ENCODE data around the gene GAR1. TPM values are rescaled to one million over a fixed set of nuclear protein-coding genes. Genes with fewer than 3 reads are reported as not detected.

The GAR1 gene
- total and polyA plus RNA-seq, 9 of the 15 experiments (the other 6 are each of a cell fraction or from before 2014, with no cell fraction given) = 35.7 to 194 (median 68.2) TPM

- Histone ChIP-seq H3K9me1 (ENCODE audit: control insufficient read depth, insufficient read depth, low read length) (no peaks in the 10 kb centered on the region), H3K9ac (ENCODE audit: insufficient read depth in 1 of 2, low read depth in 2 of 2, low read length in 2 of 2) (no peak overlapping the region), H4K20me1 (replicated peaks; ENCODE audit: control insufficient read depth, insufficient read depth, low read length) (no peaks in the 10 kb centered on the region), H3K79me2 (ENCODE audit: control insufficient read depth, insufficient read depth, low read length) (no peaks in the 10 kb centered on the region), H2AFZ (ENCODE audit: low read depth, low read length) (0 out of 2 replicates have a peak overlapping the region, but pooled peaks have one; percentile 12), H3K27me3 (ENCODE audit: control insufficient read depth in 2 of 2, insufficient read depth in 2 of 2, low read length in 2 of 2) (peaks cover 0 to 2% of the 10 kb centered on the region in 2 experiments; a peak in 2 of 5 replicates), H3K4me3 (no peak overlapping the region), H3K27ac (ENCODE audit: extremely low read depth, low read depth, low read length) (no peak overlapping the region; the same call in 2 of the 3 replicates), H3K36me3 (ENCODE audit: control insufficient read depth, insufficient read depth, low read length) (no peaks in the 10 kb centered on the region), H3K9me3 (replicated peaks; ENCODE audit: control insufficient read depth, insufficient read depth, low read depth, low read length) (no peaks in the 10 kb centered on the region), H3K4me1 (replicated peaks in 1 of 2; ENCODE audit: control insufficient read depth in 2 of 2, insufficient read depth in 2 of 2, low read length in 2 of 2) (peaks cover 0 to 12% of the 10 kb centered on the region in 2 experiments; a peak in 2 of 5 replicates), H3K4me2 (ENCODE audit: insufficient read depth, low read length) (no peak overlapping the region)
- ChIA-PET POLR2A (interaction anchor here (0.8 to 1.4 kb wide), 2 partner anchors 14 to 59 kb away, joined by 3 to 4 read pairs; no protein-coding TSS in a partner anchor), CTCF (ENCODE audit: low intra/inter-chr PET ratio) (no interaction called here)
- ATAC-seq (peak; percentile 90), FAIRE-seq (no peak), DNase-seq (ENCODE audit: extremely low read depth in 1 of 4, low spot score in 3 of 4) (peak in 1 of 4 experiments; percentile 32)
- WGBS (ENCODE audit: insufficient coverage, low coverage, missing lambda C conversion rate) = 10% methylated on average over 11 of the region's 11 CpGs
- in situ Hi-C loops (cut with MboI) = no loop called here
- intact Hi-C loops (cut with micrococcal nuclease) = no loop called here
- no TSS peak for BruUV-seq (replicated peaks)
- TF ChIP-seq PTTG1 (tag; IDR thresholded peaks at IDR 0.05; ENCODE audit: low read depth) (peak; percentile 53; the same call in 1 of the 2 replicates), ZNF589 (CRISPR knock-in tag; IDR thresholded peaks at IDR 0.05; ENCODE audit: low read depth) (peak; percentile 98), MGA (IDR thresholded peaks at IDR 0.05) (peak; percentile 88), L3MBTL2 (IDR thresholded peaks at IDR 0.05) (peak; percentile 95), DEAF1 (CRISPR knock-in tag; IDR thresholded peaks at IDR 0.05) (0 out of 2 replicates have a peak, but pooled peaks have one; percentile 34), POLR2H (tag; IDR thresholded peaks at IDR 0.05; ENCODE audit: low read depth) (peak; percentile 87), HMGN3 (IDR thresholded peaks at IDR 0.05; ENCODE audit: borderline replicate concordance, extremely low read depth, insufficient read length, low read depth, low read length) (no peak)
These were observed 58.4 kb downstream of the GAR1 start for GRCh38 chr4:109873791-109874514.

Measured in K562 (cell line).